Stimulated activated CD4-positive, alpha-beta T cell treated with anti-CD3 and anti-CD28 coated beads, TNF-alpha, amount 100 ng/mL, for 24 hours (primary cell): Measurements from ENCODE around the gene SPNS3.

Experiments
- DNase-seq, 3 experiments: peaks; one replicate each; pipeline ENCODE4 v3.0.0-alpha.2; 2020; ENCODE audit warnings: low read depth in 3 of 3

The SPNS3 gene

DNA sequence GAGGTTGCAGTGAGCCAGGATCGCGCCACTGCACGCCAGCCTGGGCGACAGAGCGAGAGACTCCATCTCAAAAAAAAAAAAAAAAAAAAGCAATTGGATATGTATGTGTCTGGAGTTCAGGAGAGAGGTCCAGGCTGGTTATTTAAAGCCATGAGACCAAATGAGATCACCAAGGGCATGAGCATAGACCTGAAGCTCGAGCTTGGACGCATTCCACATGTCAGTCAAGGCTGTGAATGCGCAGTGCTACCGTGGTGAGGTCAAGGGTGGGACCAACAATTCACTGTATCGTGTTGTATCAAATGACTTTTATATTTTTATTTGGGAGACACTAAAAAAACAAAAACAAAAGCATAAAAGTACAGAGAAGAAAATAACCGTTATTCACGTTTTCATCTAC, 35.8 kb downstream of the SPNS3 start:
- DNase-seq = no peak

DNA sequence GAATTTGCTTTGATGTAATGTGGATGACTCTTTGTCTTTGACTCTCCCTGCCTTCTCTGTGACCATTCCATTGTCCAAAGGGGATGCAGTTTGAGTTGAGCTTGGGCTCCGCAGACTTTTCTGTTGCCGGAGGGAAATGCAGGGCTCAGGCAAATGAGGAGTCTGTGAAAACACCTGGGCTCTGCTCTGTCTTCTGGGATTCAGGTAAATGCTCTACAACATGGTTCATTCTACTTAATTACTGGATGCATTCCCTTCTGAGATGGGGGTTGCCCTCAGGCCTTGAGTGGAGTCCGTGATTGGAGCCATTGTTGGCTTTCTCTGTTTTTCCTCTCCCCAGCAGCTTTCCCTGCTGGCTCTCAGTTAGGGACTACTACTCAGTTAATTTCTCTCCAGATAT, 38.5 kb downstream of the SPNS3 start:
- DNase-seq = no peak

DNA sequence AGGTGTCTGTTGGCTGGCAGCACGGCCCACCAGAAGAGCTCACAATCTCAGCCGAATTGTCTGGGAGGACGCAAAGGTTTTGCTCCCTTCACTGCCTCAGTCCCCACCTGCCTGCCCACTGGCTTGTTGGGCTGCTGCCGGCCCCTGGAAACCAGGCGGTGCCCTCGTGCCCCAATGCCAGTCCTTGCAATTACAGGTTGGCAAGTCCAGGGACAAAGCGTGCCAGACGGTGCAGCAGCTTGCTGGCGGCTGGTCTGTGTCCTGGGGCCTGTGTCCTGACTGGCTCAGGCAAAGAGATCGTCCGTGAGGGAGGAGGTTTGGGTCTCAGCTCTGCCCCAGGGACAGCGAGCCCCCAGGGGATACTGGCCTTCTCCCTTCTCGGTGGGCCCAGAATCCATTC, 40.4 kb downstream of the SPNS3 start:
- DNase-seq = no peak

DNA sequence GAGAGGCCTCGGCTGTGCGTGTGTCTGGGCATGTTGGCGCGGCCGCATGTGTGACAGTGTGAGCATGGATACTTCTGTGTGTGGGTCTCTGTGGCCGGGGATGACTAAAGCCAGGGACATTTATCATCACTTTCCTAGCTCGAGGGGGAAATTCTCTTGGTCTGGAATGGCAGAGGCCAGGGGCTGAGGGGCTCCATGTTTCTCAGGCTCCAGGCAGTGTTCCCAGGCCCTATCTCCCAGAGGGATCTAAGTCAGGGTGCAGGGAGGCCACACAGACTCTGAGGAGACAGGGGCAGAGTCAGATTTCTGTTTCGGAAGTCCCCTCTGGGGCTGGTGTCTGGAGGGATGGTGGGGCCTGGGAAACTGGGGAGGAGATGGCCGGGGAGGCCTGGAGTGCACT, 41.3 kb downstream of the SPNS3 start:
- DNase-seq = no peak

DNA sequence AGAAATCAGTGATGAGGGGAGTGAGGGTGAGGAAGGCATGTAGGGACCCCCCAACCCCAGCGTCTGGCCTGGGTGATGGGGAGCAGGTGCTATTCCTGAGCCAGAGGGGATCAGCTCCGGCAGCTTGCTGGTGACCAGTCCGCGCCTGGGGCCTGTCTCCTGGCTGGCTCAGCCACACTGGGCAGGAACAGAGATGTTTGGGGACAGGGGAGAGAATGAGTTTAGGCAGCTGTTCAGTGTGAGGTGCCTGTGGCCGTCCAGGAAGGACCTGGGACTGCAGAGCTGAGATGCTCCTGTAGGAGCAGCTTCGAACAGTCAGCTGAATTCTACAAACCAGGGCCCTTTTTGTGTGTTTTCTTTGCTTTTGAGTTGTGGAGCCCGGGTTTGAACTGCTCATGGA, 41.7 kb downstream of the SPNS3 start:
- DNase-seq = no peak

DNA sequence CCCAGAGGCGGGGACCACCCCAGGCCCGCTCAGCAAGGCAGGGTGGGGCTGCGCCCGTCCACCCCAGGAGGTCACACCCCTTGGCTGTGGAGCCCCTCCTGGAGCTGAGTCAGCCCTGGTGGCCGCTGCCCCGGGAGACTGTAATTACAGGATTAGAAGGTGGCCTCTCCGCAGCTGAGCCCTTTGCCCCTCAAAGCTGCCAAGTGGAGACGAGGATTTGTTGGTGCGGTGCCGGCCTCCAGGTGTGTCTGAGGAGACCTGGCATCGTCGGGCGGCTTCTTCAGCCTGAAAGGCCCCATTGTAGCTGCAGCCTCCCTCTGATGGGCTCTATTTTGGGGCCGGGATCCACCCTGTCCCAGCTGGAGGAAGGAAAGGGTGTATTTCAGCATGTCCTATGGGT, 42.3 kb downstream of the SPNS3 start:
- DNase-seq = no peak

DNA sequence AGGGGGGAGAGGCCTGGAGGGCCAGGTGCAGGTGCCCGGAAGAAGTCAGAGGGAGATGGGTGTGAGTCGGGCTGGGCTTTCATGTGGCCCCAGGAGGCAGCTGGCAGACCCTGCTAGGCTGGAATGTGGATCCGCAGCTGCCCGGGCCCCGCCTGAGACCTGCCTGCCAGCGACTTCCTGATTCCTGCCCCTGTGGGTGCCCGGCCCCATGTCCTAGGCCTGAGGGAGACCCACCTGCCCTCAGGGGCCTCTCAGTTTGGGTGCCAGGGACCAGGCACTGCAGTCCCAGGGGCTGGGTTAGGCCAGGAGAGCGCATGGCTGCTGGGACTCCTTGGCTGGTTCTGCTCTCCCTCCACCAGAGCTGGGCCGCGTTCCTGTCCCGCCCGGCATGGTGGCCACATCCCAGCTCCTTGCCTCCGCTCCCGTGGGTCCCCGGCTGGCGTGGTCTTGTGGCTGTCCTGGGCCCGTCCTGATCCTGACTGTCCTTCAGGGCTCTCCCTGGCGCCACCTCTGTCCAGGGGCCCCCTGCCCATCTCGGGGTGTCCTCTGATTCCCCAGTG, 42.9 kb downstream of the SPNS3 start:
- no peak for DNase-seq

DNA sequence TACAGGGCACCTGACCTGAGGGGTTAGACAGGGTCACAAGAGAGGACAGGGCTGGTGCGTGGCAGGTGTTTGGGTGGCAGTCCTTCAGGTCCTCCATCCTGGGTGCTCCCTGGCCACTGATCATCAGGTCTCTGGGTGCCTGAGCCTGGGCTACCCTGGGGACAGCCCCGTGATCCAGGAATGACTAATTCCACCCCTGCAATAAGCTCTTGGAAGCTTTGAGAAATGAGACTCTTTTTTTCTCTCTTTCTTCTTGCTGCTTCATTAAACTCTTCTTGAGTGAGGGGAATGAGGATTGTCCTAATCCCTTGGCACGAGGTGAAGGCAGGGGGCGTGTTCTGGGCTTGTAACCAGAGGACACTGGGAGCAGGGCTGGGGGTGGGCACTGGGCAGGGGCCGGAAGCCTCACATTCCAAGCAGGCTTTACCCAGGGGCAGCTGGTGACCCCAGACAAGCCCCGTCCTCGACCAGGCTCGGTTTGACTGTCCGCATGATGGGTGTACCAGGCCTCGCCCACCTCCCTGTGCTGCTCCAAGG, 43.6 kb downstream of the SPNS3 start:
- no peak for DNase-seq

DNA sequence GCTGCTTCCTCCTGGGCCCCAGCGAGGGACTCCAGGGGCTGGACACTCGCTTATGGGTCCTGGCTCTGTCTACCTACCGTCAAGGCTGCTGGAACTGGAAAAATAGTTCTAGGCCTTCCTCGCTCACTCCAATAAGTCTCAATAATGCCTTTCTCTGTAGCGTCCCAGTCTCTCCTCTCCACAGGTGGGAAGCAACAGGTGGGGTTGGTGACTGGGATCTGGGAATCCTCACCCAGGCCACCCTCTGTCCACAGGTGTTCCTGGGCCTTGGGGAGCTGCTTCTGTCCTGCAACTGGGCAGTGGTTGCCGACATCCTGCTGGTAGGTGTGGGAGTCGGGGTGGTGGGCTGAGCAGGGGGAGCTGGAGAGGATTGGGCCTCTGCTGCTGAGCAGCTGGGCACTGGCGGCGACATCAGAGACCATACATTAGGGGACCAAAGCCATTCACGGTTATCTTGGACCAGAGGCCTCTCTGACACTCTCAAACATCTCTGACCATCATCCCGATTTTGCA, 44.6 kb downstream of the SPNS3 start:
- no peak for DNase-seq

DNA sequence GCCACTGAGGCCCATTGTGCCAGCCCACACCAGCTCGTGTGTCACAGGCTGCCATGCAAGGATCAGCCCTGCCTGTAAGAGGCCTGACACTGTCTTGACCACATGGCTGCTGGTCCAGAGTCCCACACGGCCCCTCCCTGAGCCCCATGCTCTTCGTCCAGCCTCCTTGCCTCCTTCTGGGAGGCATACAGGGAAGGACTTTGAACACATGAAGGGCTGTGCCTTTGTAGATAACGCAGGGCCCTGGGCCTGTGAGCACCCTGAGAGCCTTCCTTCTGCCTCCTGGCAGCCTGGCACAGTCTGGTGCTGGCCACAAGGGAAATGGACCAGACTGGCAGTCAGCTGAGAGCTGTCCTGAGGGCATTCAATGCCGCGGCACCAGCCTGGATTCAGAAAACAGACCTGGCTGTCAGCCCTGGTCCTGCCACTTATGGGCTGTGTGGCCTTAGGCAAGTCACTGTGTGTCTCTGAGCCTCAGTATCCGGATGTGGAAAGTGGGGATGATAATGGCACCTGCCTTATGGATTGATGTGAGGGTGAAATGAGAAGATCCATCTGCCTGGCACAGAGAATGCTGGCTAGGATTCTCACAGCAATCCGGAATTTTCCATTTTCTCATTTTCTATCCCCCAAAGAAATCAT, 45.7 kb downstream of the SPNS3 start:
- no peak for DNase-seq

DNA sequence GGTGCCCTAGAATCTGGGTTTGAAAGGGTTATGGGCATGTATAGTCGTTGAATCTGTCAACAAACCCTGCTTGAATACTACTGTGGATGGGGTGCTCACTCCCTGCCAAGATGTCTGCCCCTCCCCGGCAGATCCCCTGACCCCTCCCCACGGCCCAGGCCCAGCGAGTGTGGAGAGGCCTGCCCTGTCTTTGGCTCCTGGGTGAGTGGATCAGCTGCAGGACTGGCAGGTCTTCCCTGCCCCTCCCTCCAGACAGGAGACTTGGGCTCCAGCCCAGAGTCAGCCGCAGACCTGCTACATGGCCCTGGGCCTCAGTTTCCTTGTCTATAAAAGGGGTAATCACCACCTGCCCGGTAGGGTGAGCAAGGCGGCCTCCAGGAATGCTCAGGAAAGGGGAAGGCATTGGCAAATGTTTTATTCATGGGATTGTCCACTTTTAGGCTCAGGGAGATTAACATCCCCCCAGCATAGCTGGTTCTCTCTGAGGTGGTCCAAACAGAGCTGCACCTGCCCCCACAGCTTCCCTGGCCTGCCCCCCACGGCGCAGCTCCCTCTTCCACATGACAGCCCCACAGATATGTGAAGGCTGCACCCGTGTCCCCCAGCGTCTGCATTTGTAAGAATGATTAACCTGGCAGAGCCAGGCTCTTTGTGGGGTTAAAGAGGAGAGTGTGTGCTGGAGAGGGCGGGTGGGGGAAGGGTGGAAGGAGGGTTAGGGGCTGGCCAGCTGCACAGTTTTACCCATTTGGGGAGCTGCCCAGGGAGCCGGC, 46.4 kb downstream of the SPNS3 start:
- no peak for DNase-seq

DNA sequence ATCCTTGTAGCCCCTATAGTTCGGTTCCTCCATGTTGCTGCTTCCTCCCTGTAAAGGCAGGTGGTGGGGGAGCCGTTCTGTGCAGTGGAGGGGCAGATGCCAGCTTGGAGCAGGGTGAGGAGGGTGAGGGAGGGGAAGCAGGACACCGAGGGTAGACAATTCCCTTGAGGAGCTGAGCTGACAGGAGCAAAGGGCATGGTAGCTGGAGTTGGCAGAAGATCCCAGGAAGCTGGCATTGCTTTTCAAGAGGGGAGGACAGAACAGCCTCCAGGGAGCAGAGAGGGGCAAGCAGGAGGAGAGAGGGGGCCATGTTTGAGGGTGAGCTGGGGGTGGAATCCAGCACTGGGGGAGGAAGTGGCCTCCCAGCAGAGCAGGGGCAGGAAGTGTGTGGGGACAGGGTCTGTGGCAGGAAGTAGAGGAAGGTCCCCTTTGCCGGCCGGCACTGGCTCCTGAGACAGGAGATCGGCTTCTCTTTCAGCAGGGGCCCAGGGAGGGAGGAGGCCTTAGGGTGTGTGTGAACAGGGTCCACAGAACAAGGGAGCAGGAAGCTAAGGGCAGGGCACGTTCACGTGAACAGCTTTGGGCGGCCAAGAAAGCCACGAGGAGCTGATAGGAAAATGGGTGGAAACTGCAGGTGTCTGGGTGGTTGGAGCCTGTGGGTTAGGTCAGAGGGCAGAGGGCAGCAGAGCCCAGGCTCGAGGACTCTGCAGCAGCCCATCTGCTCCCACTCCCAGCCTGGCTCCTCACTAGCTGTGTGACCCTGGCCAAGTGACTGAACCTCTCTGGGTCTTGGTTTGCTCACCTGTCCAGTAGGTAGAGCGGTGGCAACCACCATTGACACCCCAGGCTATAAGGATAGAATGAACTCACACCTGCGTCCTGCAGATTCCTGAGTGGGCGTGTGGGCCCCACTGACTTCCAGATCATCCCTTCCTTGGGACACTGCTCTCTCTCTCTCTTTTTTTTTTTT, 47.5 kb downstream of the SPNS3 start:
- DNase-seq = peak in 1 of 3 experiments; percentile 31

DNA sequence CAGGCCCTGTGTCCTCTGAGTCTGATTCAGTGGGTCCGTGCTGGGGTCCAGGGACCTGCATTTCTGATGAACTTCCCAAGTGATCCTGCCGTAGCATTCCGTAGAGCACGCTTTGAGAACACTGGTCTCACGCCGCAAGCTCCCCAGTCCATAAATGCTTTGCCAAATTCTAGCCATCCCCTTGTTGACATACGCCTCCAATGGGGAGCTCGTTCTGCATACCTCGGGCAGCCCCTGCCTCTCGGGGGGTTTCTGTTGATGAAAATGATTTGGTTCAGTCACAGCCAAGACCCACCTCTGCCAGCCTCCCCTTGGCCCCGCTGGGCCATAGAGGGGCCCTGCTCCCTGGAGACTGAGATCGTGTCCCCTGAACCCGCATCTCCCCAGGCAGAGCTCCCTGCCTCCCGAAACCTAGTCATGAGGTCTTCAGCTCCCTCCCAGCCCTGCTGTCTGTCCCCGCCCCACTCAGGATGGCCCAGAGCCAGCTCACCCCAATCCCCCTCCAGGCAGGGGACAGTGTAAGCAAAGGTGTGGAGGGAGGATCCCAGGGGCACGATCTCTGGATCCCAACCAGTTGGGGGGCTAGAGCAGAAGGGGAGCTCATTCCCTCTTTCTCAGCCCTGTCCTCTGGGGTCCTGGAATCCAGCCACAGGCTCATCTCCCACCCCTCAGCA, 48.7 kb downstream of the SPNS3 start:
- DNase-seq = no peak

DNA sequence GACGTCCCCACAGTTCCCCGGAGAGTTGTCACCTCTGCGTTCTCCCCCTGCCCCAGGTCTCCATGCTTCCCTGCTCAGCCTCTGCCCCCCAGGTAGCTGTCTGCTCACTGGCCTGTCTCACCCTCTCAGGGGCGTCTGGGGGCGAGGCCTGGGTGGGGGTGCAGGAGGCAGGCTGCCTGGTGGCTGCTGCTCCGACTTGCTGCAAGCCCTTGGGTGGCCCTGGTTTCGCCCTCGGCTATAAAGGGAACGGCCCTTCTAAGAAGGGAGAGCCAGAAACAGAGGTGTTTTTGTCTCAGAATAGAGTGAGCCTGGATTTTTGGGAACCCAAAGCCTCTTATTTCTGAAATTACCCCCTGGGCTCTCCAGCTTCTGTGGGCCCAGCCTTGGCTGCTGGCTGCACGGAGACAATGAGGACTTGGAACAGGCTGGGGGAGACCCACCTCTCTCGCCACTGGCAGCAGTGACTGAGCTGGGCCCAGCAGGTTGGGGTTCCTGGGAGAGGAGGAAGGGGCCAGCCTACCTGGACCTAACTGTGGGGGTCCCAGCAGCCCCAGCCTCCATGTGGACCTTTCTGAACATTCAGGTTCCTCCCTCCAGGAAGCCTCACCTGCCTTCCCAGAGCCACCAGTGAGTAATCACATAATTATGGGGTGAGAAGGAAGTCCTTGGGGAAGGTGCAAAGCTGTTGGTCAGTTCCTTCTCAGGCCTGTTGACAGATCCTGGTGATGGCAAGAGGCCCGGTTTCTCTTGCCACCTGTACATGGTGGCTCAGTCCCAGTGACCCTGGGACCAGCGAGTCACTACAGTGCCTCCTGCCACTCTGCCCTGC, 49.5 kb downstream of the SPNS3 start:
- DNase-seq = no peak

DNA sequence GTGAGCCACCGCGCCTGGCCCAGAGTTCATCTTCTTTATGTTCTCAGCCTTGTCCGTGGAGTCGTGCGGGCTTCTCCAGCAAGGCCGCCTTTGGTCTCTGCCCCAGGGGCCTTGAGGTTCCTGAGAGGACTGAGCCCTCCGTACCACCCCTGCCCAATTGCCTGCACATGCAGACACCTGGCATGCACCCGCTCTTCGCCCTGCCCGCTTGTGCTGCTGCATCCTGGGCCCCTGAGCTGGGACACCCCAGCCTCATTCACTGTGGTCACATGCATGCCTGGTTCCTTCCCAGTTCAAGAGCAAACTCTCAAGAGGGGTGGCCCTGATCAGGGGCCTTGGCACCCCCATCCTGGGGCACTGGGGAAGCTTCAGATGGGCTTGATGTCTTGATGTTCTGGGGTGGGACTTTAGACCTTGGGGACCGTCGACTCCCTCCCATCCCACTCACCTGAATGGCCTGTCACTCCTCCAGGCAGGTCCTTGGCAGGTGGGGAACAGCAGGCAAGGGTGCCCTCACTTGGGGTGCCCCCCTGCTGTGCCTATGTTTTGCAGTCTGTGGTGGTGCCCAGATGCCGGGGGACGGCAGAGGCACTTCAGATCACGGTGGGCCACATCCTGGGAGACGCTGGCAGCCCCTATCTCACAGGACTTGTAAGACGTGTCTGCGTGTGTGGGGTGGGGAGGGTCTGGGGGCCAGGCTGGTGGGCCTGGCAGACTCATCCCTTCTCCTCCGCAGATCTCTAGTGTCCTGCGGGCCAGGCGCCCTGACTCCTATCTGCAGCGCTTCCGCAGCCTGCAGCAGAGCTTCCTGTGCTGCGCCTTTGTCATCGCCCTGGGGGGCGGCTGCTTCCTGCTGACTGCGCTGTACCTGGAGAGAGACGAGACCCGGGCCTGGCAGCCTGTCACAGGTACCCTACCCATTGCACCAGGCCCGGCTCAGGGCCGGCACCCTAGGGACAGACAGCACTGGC, 52.2 kb downstream of the SPNS3 start:
- DNase-seq = peak in 2 of 3 experiments; percentile 28 to 61

DNA sequence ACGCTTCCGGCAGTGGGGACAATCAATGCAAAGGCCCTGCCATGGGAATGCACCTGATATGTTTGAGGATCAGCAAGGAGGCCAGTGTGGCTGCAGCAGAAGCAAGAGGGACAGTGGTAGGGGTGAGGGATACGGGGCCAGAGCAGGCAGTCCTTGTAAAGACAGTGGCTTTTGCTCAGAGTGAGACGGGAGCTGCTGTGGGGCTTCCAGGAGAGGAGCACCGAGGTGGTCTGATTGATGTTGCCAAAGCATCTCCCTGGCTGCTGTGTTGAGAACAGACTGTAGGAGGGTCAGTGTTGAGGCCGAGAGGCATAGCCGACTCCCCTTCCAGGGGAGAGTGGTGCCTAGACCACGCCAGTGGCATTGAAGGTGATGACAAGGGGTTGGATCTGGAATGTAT, 53.6 kb downstream of the SPNS3 start:
- DNase-seq = no peak

DNA sequence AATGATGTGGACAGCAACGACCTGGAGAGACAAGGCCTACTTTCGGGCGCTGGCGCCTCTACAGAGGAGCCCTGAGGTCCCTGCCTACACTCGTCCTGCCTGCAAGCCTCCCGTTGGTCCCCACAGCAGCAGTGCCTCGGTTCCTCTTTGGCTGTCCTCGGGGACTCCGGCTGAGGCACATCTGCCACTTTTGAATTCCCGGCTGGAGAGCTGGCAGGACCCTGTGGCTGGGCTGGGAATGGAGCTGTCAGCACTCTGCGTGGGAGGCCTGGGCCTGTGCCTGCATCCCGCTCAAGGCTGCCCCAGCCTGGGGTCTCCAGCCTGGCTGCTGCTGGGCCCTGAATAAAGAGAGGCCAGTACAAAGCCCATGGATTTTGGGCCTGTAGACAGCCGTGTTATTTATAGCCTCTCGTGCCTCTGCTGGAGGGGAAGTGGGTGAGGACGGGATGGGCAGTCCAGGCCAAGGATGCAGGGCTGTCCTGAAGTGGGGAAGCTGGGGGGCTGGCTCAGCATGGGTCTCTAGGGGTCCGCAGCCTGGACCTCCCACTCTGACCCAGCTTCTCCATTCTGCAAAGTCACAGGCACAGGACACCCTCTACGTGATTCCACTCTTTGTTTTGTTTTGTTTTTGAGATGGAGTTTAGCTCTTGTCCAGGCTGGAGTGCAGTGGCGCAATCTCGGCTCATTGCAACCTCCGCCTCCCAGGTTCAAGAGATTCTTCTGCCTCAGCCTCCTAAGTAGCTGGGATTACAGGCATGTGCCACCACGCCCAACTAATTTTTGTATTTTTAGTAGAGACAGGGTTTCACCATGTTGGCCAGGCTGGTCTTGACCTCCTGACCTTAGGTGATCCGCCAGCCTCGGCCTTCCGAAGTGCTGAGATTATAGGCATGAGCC, 54.3 kb downstream of the SPNS3 start:
- no peak for DNase-seq
